ENCODE data around the gene LIPC.

DNA sequence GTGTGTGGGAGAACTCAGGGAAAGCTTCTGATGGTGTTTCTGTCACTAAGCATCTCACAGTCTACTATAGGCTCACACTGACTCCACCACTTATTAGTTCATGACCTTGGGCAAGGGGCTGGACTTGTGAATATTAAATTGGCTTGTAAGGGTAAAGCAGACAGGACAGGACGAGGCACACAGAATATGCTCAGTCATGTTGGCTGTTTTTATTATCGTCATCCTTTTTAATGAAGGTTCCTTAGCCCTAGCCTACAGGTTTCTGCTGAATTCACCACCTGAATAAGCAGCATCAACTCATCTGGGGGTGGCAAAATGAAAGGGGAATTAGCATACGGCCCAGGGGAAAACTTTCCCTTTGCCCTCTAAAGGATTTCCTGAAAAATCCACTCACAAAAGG, 39.6 kb upstream of the LIPC start:
- TF ChIP-seq POLR2A (IDR thresholded peaks at IDR 0.05) = no peak
- TF ChIP-seq, protein P1, sequence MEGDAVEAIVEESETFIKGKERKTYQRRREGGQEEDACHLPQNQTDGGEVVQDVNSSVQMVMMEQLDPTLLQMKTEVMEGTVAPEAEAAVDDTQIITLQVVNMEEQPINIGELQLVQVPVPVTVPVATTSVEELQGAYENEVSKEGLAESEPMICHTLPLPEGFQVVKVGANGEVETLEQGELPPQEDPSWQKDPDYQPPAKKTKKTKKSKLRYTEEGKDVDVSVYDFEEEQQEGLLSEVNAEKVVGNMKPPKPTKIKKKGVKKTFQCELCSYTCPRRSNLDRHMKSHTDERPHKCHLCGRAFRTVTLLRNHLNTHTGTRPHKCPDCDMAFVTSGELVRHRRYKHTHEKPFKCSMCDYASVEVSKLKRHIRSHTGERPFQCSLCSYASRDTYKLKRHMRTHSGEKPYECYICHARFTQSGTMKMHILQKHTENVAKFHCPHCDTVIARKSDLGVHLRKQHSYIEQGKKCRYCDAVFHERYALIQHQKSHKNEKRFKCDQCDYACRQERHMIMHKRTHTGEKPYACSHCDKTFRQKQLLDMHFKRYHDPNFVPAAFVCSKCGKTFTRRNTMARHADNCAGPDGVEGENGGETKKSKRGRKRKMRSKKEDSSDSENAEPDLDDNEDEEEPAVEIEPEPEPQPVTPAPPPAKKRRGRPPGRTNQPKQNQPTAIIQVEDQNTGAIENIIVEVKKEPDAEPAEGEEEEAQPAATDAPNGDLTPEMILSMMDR (IDR thresholded peaks at IDR 0.05) = no peak
- no peak for TF ChIP-seq POLR2AphosphoS5 (IDR thresholded peaks at IDR 0.05; ENCODE audit: insufficient read depth in 1 of 2, low read depth in 1 of 2)
